ENCODE results near the gene NUDCD3.
"Not testable (repeated sequence)": the region's sequence is repeated elsewhere in the genome, so short reads cannot be mapped to it uniquely, and the experiment has no call there.

NUDCD3 gene

GRCh38 chr7:44445986-44446671 lies 44.3 kb downstream of the NUDCD3 start:
- no peak for FAIRE-seq

- FAIRE-seq = no peak
These were observed 49.4 kb downstream of the NUDCD3 start for GRCh38 chr7:44441079-44441478.

GRCh38 chr7:44440577-44441078 lies 49.8 kb downstream of the NUDCD3 start:
- no peak for FAIRE-seq

- FAIRE-seq = no peak
These were observed 50.5 kb downstream of the NUDCD3 start for GRCh38 chr7:44439926-44440325.

- no peak for FAIRE-seq
These were observed 51.6 kb downstream of the NUDCD3 start for GRCh38 chr7:44438816-44439215.

GRCh38 chr7:44434201-44434600 lies 56.3 kb downstream of the NUDCD3 start:
- no peak for FAIRE-seq

GRCh38 chr7:44433255-44434022 lies 57.0 kb downstream of the NUDCD3 start:
- no peak for FAIRE-seq

GRCh38 chr7:44432381-44432977 lies 58.0 kb downstream of the NUDCD3 start:
- no peak for FAIRE-seq

- FAIRE-seq = no peak
These were observed 59.3 kb downstream of the NUDCD3 start for GRCh38 chr7:44431091-44431608.

- no peak for FAIRE-seq
These were observed 60.4 kb downstream of the NUDCD3 start for GRCh38 chr7:44430054-44430453.

GRCh38 chr7:44424762-44425161 lies 65.7 kb downstream of the NUDCD3 start:
- not testable (repeated sequence) for FAIRE-seq

GRCh38 chr7:44416941-44417340 lies 73.5 kb downstream of the NUDCD3 start:
- no peak for FAIRE-seq

- no peak for FAIRE-seq
These were observed 74.9 kb downstream of the NUDCD3 start for GRCh38 chr7:44415510-44415909.

- FAIRE-seq = no peak
These were observed 75.4 kb downstream of the NUDCD3 start for GRCh38 chr7:44415047-44415446.

GRCh38 chr7:44411306-44411705 lies 79.2 kb downstream of the NUDCD3 start:
- no peak for FAIRE-seq

- no peak for FAIRE-seq
These were observed 81.9 kb downstream of the NUDCD3 start for GRCh38 chr7:44408596-44408995.

GRCh38 chr7:44403775-44404174 lies 86.7 kb downstream of the NUDCD3 start:
- FAIRE-seq = no peak

GRCh38 chr7:44403176-44403759 lies 87.2 kb downstream of the NUDCD3 start:
- no peak for FAIRE-seq

- no peak for FAIRE-seq
These were observed 87.9 kb downstream of the NUDCD3 start for GRCh38 chr7:44402401-44403060.

GRCh38 chr7:44401692-44402091 lies 88.8 kb downstream of the NUDCD3 start:
- no peak for FAIRE-seq

GRCh38 chr7:44400033-44400511 lies 90.4 kb downstream of the NUDCD3 start:
- no peak for FAIRE-seq

GRCh38 chr7:44398953-44399574 lies 91.4 kb downstream of the NUDCD3 start:
- no peak for FAIRE-seq

Measured in islet of Langerhans (tissue), 1 donor.